ENCODE results near the gene PKHD1. TPM values are rescaled to one million over a fixed set of nuclear protein-coding genes. Genes with fewer than 3 reads are reported as not detected.

The PKHD1 gene
- total and polyA plus RNA-seq, 2 of the 8 experiments (the other 6 are each of a cell fraction or from before 2014, with no cell fraction given): 0.06 to 0.09 TPM

DNA sequence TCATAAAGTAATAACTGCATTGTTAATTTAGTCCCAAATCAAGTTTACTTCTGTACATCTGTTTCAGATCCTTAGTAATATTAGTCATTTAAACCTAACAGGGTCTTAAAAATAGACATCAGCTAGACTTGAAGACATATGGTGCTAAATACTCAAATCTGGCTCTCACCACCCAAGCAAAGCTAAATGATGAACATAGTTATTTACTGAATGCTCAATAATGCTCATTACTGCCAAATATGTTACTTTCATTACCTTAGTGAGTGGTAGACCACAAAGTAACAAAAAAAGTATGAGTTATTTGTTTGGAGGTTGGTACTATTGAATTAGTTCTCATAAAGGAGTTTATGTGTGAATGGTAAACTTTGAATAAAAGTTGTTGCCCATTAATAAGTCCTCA, 502.1 kb downstream of the PKHD1 start (continued):
- TF ChIP-seq, protein P1, sequence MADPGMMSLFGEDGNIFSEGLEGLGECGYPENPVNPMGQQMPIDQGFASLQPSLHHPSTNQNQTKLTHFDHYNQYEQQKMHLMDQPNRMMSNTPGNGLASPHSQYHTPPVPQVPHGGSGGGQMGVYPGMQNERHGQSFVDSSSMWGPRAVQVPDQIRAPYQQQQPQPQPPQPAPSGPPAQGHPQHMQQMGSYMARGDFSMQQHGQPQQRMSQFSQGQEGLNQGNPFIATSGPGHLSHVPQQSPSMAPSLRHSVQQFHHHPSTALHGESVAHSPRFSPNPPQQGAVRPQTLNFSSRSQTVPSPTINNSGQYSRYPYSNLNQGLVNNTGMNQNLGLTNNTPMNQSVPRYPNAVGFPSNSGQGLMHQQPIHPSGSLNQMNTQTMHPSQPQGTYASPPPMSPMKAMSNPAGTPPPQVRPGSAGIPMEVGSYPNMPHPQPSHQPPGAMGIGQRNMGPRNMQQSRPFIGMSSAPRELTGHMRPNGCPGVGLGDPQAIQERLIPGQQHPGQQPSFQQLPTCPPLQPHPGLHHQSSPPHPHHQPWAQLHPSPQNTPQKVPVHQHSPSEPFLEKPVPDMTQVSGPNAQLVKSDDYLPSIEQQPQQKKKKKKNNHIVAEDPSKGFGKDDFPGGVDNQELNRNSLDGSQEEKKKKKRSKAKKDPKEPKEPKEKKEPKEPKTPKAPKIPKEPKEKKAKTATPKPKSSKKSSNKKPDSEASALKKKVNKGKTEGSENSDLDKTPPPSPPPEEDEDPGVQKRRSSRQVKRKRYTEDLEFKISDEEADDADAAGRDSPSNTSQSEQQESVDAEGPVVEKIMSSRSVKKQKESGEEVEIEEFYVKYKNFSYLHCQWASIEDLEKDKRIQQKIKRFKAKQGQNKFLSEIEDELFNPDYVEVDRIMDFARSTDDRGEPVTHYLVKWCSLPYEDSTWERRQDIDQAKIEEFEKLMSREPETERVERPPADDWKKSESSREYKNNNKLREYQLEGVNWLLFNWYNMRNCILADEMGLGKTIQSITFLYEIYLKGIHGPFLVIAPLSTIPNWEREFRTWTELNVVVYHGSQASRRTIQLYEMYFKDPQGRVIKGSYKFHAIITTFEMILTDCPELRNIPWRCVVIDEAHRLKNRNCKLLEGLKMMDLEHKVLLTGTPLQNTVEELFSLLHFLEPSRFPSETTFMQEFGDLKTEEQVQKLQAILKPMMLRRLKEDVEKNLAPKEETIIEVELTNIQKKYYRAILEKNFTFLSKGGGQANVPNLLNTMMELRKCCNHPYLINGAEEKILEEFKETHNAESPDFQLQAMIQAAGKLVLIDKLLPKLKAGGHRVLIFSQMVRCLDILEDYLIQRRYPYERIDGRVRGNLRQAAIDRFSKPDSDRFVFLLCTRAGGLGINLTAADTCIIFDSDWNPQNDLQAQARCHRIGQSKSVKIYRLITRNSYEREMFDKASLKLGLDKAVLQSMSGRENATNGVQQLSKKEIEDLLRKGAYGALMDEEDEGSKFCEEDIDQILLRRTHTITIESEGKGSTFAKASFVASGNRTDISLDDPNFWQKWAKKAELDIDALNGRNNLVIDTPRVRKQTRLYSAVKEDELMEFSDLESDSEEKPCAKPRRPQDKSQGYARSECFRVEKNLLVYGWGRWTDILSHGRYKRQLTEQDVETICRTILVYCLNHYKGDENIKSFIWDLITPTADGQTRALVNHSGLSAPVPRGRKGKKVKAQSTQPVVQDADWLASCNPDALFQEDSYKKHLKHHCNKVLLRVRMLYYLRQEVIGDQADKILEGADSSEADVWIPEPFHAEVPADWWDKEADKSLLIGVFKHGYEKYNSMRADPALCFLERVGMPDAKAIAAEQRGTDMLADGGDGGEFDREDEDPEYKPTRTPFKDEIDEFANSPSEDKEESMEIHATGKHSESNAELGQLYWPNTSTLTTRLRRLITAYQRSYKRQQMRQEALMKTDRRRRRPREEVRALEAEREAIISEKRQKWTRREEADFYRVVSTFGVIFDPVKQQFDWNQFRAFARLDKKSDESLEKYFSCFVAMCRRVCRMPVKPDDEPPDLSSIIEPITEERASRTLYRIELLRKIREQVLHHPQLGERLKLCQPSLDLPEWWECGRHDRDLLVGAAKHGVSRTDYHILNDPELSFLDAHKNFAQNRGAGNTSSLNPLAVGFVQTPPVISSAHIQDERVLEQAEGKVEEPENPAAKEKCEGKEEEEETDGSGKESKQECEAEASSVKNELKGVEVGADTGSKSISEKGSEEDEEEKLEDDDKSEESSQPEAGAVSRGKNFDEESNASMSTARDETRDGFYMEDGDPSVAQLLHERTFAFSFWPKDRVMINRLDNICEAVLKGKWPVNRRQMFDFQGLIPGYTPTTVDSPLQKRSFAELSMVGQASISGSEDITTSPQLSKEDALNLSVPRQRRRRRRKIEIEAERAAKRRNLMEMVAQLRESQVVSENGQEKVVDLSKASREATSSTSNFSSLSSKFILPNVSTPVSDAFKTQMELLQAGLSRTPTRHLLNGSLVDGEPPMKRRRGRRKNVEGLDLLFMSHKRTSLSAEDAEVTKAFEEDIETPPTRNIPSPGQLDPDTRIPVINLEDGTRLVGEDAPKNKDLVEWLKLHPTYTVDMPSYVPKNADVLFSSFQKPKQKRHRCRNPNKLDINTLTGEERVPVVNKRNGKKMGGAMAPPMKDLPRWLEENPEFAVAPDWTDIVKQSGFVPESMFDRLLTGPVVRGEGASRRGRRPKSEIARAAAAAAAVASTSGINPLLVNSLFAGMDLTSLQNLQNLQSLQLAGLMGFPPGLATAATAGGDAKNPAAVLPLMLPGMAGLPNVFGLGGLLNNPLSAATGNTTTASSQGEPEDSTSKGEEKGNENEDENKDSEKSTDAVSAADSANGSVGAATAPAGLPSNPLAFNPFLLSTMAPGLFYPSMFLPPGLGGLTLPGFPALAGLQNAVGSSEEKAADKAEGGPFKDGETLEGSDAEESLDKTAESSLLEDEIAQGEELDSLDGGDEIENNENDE (IDR thresholded peaks at IDR 0.05; ENCODE audit: insufficient replicate concordance, low read length): no peak
- no peak for TF ChIP-seq FOSL1 (IDR thresholded peaks at IDR 0.05; ENCODE audit: insufficient read depth, low read depth, low read length)
- no peak for TF ChIP-seq JUN (IDR thresholded peaks at IDR 0.05; ENCODE audit: low read depth, low read length)

Measured in H1 (cell line).